C4-2B (cell line): ENCODE measurements around the gene SLFN5.
"Not testable (repeated sequence)": the region's sequence is repeated elsewhere in the genome, so short reads cannot be mapped to it uniquely, and the experiment has no call there.

Source experiments
- CTCF ChIP-seq: fragments of 450-650 bp; conservative IDR thresholded peaks from 2 replicates; pipeline ENCODE4 v1.5.1; 2017; ENCODE audit warnings: mild to moderate bottlenecking
- ZFX ChIP-seq: fragments of 450-650 bp; IDR thresholded peaks from 2 replicates; pipeline ENCODE4 v1.6.1; 2017

DNA sequence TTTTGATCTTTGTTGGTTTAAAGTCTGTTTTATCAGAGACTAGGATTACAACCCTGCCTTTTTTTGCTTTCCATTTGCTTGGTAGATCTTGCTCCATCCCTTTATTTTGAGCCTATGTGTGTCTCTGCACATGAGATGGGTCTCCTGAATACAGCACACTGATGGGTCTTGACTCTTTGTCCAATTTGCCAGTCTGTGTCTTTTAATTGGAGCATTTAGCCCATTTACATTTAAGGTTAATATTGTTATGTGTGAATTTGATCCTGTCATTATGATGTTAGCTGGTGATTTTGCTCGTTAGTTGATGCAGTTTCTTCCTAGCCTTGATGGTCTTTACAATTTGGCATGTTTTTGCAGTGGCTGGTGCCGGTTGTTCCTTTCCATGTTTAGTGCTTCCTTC, 40.3 kb upstream of the SLFN5 start:
- not testable (repeated sequence) for TF ChIP-seq CTCF, ZFX
